Measurements from ENCODE around the gene PLCL1. TPM values are rescaled to one million over a fixed set of nuclear protein-coding genes. Genes with fewer than 3 reads are reported as not detected.

PLCL1 gene
- total RNA-seq, 1 donor from 2014 or later: 1.2 TPM

DNA sequence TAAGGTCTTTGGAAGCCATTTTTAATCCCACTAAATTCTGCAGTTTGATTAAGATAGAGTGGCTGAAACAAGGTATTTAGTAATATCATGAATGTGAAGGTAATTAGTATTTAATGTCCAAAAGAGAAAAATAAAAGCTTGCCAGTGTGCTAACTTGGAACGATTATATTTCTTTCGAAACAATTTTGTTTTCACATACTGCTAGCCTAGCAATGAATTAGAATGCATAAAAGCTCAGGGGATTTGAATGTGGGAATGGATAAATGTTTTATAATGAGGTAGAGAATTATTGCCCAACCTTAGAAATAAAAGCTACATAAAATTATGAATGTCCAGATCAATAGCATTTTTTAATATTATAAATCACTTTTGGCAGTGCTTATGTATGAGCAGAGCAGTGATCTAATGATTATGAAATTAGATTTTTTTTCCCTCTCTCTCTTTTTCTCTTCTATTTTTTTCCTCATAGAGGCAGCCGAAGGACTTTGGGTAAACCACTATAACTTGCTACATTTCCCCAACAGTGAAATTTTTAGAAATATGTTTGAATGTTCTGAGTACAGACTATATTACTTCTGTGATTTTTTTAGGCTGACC is 75.5 kb downstream of the PLCL1 start:
- Mint-ChIP-seq H3K4me1 (ENCODE audit: unreplicated experiment) (peaks cover 17% of the 10 kb centered on the region), H3K36me3 (ENCODE audit: unreplicated experiment) (no peaks in the 10 kb centered on the region), H3K27ac (ENCODE audit: unreplicated experiment) (no peak overlapping the region), H3K9me3 (ENCODE audit: unreplicated experiment) (no peaks in the 10 kb centered on the region), H3K4me3 (ENCODE audit: unreplicated experiment) (no peak overlapping the region), H3K27me3 (ENCODE audit: unreplicated experiment) (peaks cover 2% of the 10 kb centered on the region)
- no peak for DNase-seq (ENCODE audit: extremely low spot score, unreplicated experiment)
- TF ChIP-seq, protein P1, sequence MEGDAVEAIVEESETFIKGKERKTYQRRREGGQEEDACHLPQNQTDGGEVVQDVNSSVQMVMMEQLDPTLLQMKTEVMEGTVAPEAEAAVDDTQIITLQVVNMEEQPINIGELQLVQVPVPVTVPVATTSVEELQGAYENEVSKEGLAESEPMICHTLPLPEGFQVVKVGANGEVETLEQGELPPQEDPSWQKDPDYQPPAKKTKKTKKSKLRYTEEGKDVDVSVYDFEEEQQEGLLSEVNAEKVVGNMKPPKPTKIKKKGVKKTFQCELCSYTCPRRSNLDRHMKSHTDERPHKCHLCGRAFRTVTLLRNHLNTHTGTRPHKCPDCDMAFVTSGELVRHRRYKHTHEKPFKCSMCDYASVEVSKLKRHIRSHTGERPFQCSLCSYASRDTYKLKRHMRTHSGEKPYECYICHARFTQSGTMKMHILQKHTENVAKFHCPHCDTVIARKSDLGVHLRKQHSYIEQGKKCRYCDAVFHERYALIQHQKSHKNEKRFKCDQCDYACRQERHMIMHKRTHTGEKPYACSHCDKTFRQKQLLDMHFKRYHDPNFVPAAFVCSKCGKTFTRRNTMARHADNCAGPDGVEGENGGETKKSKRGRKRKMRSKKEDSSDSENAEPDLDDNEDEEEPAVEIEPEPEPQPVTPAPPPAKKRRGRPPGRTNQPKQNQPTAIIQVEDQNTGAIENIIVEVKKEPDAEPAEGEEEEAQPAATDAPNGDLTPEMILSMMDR (IDR thresholded peaks at IDR 0.05): no peak

DNA sequence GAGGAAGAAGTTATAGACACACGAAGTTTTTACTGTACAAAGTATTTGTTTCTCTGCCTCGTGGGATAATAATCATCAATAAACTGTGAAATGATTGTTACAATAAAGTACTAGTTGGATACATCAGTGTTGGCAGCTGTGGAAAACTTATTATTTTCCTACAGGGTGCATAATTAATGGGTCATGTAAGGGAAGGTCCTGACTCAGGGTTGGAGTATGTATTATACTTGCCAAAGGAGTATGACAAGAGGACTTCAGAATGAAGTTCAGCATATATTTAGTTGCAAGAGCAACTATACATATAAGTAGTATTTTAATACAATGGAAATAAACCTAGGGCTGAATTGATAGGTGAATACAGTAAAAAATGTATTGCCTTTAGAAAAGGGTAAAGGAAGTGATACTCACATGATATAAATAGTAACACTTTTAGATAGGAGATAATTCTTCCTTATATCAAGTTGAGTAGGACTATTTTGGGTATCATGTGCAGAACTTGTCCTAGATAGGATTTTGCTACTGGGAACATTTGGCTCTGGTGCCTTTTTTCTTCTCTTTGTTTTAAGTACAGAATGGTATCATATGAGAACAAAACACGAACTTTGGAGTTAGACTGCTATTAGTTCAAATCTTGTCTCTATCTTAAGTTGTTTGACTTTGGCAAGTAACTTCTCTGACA is 79.1 kb downstream of the PLCL1 start:
- no peak for DNase-seq (ENCODE audit: extremely low spot score, unreplicated experiment)
- Mint-ChIP-seq H3K27ac (ENCODE audit: unreplicated experiment) (no peak overlapping the region), H3K4me3 (ENCODE audit: unreplicated experiment) (no peak overlapping the region), H3K27me3 (ENCODE audit: unreplicated experiment) (peaks cover 2% of the 10 kb centered on the region), H3K36me3 (ENCODE audit: unreplicated experiment) (no peaks in the 10 kb centered on the region), H3K9me3 (ENCODE audit: unreplicated experiment) (no peaks in the 10 kb centered on the region), H3K4me1 (ENCODE audit: unreplicated experiment) (peaks cover 14% of the 10 kb centered on the region)
- TF ChIP-seq, protein P1 (IDR thresholded peaks at IDR 0.05): no peak

DNA sequence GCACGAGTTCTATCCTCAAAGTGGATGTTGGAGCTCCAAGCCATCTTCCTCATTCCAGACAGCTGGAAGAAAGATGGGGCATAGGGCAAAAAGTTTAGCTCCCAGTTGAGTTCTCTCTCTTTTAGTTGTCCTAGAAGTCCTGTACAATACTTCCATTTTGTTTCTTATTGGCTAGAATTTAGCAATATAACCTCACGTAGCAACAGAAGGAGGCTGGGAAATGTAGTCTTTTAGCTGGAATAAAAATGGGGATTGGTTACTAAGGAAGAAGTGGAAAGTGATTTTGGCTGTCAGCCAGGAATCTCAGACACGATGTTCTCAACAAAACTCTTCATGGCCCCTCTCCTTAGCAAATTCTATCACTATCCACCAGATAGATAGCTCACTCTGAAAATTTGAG is 79.9 kb downstream of the PLCL1 start:
- no peaks in the 10 kb centered on the region for H3K36me3 Mint-ChIP-seq (ENCODE audit: unreplicated experiment)
- no peaks in the 10 kb centered on the region for H3K9me3 Mint-ChIP-seq (ENCODE audit: unreplicated experiment)
- peaks cover 11% of the 10 kb centered on the region for H3K4me1 Mint-ChIP-seq (ENCODE audit: unreplicated experiment)
- TF ChIP-seq, protein P1 (IDR thresholded peaks at IDR 0.05): no peak
- no peak overlapping the region for H3K4me3 Mint-ChIP-seq (ENCODE audit: unreplicated experiment)
- no peak overlapping the region for H3K27ac Mint-ChIP-seq (ENCODE audit: unreplicated experiment)
- H3K27me3 Mint-ChIP-seq (ENCODE audit: unreplicated experiment): peaks cover 2% of the 10 kb centered on the region
- no peak for DNase-seq (ENCODE audit: extremely low spot score, unreplicated experiment)

DNA sequence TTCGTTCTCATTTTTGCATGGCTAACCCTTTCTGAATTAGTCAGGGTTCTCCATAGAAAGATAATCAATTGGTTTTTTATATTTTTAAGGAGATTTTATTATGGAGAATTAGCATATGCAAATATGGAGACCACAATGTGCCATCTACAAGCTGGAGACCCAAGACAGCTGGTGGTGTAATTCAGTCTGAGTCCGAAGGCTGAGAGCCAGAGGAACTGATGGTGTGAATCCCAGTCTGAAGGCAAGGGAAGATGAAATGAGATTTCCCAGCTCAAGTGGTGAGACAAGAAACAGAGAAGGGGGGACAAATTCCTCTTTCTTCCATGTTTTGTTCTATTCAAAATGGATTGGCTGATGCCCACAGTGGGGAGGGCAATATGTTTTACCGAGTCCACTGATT is 80.7 kb downstream of the PLCL1 start:
- no peak for DNase-seq (ENCODE audit: extremely low spot score, unreplicated experiment)
- Mint-ChIP-seq H3K4me1 (ENCODE audit: unreplicated experiment) (peaks cover 16% of the 10 kb centered on the region), H3K36me3 (ENCODE audit: unreplicated experiment) (no peaks in the 10 kb centered on the region), H3K27me3 (ENCODE audit: unreplicated experiment) (peaks cover under 1% of the 10 kb centered on the region), H3K4me3 (ENCODE audit: unreplicated experiment) (no peak overlapping the region), H3K27ac (ENCODE audit: unreplicated experiment) (no peak overlapping the region), H3K9me3 (ENCODE audit: unreplicated experiment) (no peaks in the 10 kb centered on the region)
- TF ChIP-seq, protein P1 (IDR thresholded peaks at IDR 0.05): no peak

DNA sequence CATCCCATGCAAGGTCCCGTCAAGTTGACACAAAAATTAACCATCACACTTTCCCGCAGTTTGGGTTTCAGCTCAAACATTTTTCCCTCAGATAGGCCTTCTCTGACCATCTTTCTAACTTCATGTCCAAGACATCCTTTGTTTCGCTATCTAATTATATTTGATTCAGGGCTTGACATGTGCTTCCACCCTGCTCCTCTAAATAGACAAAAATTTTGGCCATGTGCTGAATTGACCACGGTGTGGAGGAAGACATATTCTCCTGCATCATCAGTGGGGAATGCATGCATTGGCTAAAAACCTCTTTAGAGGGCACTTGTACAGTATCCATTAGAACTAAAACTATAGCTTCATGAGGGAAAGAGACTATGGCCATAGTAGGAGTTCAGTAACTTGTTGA is 81.2 kb downstream of the PLCL1 start:
- Mint-ChIP-seq H3K27me3 (ENCODE audit: unreplicated experiment) (no peaks in the 10 kb centered on the region), H3K36me3 (ENCODE audit: unreplicated experiment) (no peaks in the 10 kb centered on the region), H3K9me3 (ENCODE audit: unreplicated experiment) (no peaks in the 10 kb centered on the region), H3K4me1 (ENCODE audit: unreplicated experiment) (peaks cover 16% of the 10 kb centered on the region), H3K27ac (ENCODE audit: unreplicated experiment) (no peak overlapping the region), H3K4me3 (ENCODE audit: unreplicated experiment) (no peak overlapping the region)
- TF ChIP-seq, protein P1 (IDR thresholded peaks at IDR 0.05): no peak
- no peak for DNase-seq (ENCODE audit: extremely low spot score, unreplicated experiment)
